ENCODE measurements around the gene NACAD. TPM values are rescaled to one million over a fixed set of nuclear protein-coding genes. Genes with fewer than 3 reads are reported as not detected.

NACAD gene
- total RNA-seq, 1 donor from 2014 or later = 0.33 TPM

GRCh38 chr7:45103958-45104843, 15.4 kb upstream of the NACAD start:
- CTCF ChIA-PET = no interaction called here
- POLR2A ChIA-PET = interaction anchor here (0.6 kb wide), 2 partner anchors 147 to 186 kb away, joined by 3 to 4 read pairs; no protein-coding TSS in a partner anchor
- DNase-seq = no peak
- no peak overlapping the region for H3K4me3 Mint-ChIP-seq
- H3K27ac Mint-ChIP-seq = no peak overlapping the region
- ATAC-seq (ENCODE audit: low read depth) = no peak
- intact Hi-C loops (cut with micrococcal nuclease) = no loop called here
- peaks cover 20% of the 10 kb centered on the region for H3K4me1 Mint-ChIP-seq
- TF ChIP-seq CTCF (IDR thresholded peaks at IDR 0.05) = no peak
- peaks cover 96% of the 10 kb centered on the region for H3K36me3 Mint-ChIP-seq (ENCODE audit: low read depth)
- H3K27me3 Mint-ChIP-seq = no peaks in the 10 kb centered on the region
- H3K9me3 Mint-ChIP-seq = no peaks in the 10 kb centered on the region

GRCh38 chr7:45102785-45103712, 14.3 kb upstream of the NACAD start:
- peaks cover 92% of the 10 kb centered on the region for H3K36me3 Mint-ChIP-seq (ENCODE audit: low read depth)
- TF ChIP-seq CTCF (IDR thresholded peaks at IDR 0.05) = no peak
- ATAC-seq (ENCODE audit: low read depth) = no peak
- DNase-seq = no peak
- ChIA-PET POLR2A (no interaction called here), CTCF (no interaction called here)
- intact Hi-C loops (cut with micrococcal nuclease) = no loop called here
- no peak overlapping the region for H3K4me3 Mint-ChIP-seq
- no peaks in the 10 kb centered on the region for H3K9me3 Mint-ChIP-seq
- H3K27ac Mint-ChIP-seq = no peak overlapping the region
- peaks cover 11% of the 10 kb centered on the region for H3K4me1 Mint-ChIP-seq
- H3K27me3 Mint-ChIP-seq = no peaks in the 10 kb centered on the region

- ChIA-PET CTCF (no interaction called here), POLR2A (no interaction called here)
- H3K27ac Mint-ChIP-seq = no peak overlapping the region
- no peak for TF ChIP-seq CTCF (IDR thresholded peaks at IDR 0.05)
- intact Hi-C loops (cut with micrococcal nuclease) = no loop called here
- no peaks in the 10 kb centered on the region for H3K27me3 Mint-ChIP-seq
- peaks cover 84% of the 10 kb centered on the region for H3K36me3 Mint-ChIP-seq (ENCODE audit: low read depth)
- H3K4me3 Mint-ChIP-seq = no peak overlapping the region
- H3K9me3 Mint-ChIP-seq = no peaks in the 10 kb centered on the region
- H3K4me1 Mint-ChIP-seq = no peaks in the 10 kb centered on the region
- ATAC-seq (ENCODE audit: low read depth) (no peak), DNase-seq (no peak)
These were observed 13.0 kb upstream of the NACAD start for GRCh38 chr7:45101748-45102147.

GRCh38 chr7:45100761-45101480, 12.2 kb upstream of the NACAD start:
- Mint-ChIP-seq H3K4me1 (no peaks in the 10 kb centered on the region), H3K36me3 (ENCODE audit: low read depth) (peaks cover 76% of the 10 kb centered on the region), H3K27me3 (no peaks in the 10 kb centered on the region), H3K27ac (no peak overlapping the region), H3K9me3 (no peaks in the 10 kb centered on the region), H3K4me3 (no peak overlapping the region)
- CTCF ChIA-PET = no interaction called here
- no peak for TF ChIP-seq CTCF (IDR thresholded peaks at IDR 0.05)
- POLR2A ChIA-PET = no interaction called here
- intact Hi-C loops (cut with micrococcal nuclease) = no loop called here
- no peak for ATAC-seq (ENCODE audit: low read depth)
- DNase-seq = no peak
